Measurements from ENCODE around the gene FXR2.

FXR2 gene

DNA sequence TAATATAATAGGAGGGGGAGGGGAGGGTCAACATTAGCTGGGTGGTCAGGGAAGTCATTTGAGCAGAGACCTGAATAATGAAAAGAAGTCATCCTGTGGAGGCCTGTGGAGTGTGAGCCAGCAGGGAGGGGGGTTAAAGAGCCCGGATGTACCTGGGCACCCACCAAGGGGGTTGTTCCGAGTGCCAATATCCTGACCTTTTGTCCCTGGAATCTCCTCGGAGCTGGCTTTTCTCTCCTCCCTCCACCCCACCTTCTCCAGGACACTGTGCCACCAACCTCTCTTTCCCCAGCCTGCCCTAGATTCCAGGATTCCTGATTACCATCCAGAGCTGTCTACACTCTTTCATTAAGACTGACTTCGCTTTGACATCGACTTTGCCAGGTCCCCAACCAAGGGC lies 21.5 kb upstream of the FXR2 start:
- H3K27me3 ChIP-seq (ENCODE audit: insufficient read depth, low read length): no peaks in the 10 kb centered on the region
- TF ChIP-seq, protein P1, sequence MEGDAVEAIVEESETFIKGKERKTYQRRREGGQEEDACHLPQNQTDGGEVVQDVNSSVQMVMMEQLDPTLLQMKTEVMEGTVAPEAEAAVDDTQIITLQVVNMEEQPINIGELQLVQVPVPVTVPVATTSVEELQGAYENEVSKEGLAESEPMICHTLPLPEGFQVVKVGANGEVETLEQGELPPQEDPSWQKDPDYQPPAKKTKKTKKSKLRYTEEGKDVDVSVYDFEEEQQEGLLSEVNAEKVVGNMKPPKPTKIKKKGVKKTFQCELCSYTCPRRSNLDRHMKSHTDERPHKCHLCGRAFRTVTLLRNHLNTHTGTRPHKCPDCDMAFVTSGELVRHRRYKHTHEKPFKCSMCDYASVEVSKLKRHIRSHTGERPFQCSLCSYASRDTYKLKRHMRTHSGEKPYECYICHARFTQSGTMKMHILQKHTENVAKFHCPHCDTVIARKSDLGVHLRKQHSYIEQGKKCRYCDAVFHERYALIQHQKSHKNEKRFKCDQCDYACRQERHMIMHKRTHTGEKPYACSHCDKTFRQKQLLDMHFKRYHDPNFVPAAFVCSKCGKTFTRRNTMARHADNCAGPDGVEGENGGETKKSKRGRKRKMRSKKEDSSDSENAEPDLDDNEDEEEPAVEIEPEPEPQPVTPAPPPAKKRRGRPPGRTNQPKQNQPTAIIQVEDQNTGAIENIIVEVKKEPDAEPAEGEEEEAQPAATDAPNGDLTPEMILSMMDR (IDR thresholded peaks at IDR 0.05; ENCODE audit: low read length): no peak
- no peak for TF ChIP-seq EZH2 (IDR thresholded peaks at IDR 0.05; ENCODE audit: borderline replicate concordance, low read length)
- H3K27ac ChIP-seq (ENCODE audit: low read depth, low read length, poor library complexity, severe bottlenecking): no peak overlapping the region
- H3F3A ChIP-seq (ENCODE audit: insufficient read depth, low read length): no peaks in the 10 kb centered on the region
- H3K4me2 ChIP-seq (ENCODE audit: low read length): no peak overlapping the region
- H2AFZ ChIP-seq (ENCODE audit: low read length): no peak overlapping the region
- H3K36me3 ChIP-seq (ENCODE audit: insufficient read depth, low read length): no peaks in the 10 kb centered on the region
- no peaks in the 10 kb centered on the region for H3K9me3 ChIP-seq (ENCODE audit: low read length)
- no peaks in the 10 kb centered on the region for H3K4me1 ChIP-seq (ENCODE audit: insufficient read depth, low read length, severe bottlenecking)
- H3K4me3 ChIP-seq (ENCODE audit: low read depth, low read length, poor library complexity, severe bottlenecking): no peak overlapping the region
- no peaks in the 10 kb centered on the region for H4K20me1 ChIP-seq (ENCODE audit: insufficient read depth, low read length)
- no peak overlapping the region for H3K9ac ChIP-seq (ENCODE audit: low read length)
- H3K79me2 ChIP-seq (ENCODE audit: insufficient read depth, low read length): no peaks in the 10 kb centered on the region
- H3K9me2 ChIP-seq (ENCODE audit: low read depth, low read length): no peaks in the 10 kb centered on the region

DNA sequence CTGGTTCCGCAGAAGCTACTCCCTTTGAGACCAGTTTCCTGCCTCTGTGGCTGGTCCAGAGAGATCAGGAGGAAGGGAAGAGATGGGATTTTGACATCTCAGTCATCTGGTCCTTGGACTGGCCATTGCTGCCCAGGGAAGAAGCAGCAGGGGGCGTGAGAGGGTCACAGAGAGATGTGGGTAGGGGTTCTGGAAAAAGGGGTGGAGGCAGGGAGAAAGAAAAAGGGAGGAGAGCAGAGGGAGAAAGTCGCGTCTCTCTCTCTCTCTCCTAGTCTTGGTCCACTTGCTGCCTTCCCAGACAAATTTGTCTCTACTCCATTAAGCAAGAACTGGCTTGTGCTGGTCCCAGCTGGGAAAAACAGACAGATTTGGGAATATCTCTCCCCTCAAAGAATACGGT lies 19.7 kb upstream of the FXR2 start:
- H3K27ac ChIP-seq (ENCODE audit: low read depth, low read length, poor library complexity, severe bottlenecking): no peak overlapping the region
- H3K36me3 ChIP-seq (ENCODE audit: insufficient read depth, low read length): no peaks in the 10 kb centered on the region
- no peak overlapping the region for H3K9ac ChIP-seq (ENCODE audit: low read length)
- no peak for TF ChIP-seq EZH2 (IDR thresholded peaks at IDR 0.05; ENCODE audit: borderline replicate concordance, low read length)
- TF ChIP-seq, protein P1 (IDR thresholded peaks at IDR 0.05; ENCODE audit: low read length): peak; percentile 38; the same call in 1 of the 2 replicates
- H2AFZ ChIP-seq (ENCODE audit: low read length): no peak overlapping the region
- H3K4me1 ChIP-seq (ENCODE audit: insufficient read depth, low read length, severe bottlenecking): no peaks in the 10 kb centered on the region
- no peak overlapping the region for H3K4me2 ChIP-seq (ENCODE audit: low read length)
- no peaks in the 10 kb centered on the region for H3F3A ChIP-seq (ENCODE audit: insufficient read depth, low read length)
- H4K20me1 ChIP-seq (ENCODE audit: insufficient read depth, low read length): no peaks in the 10 kb centered on the region
- no peaks in the 10 kb centered on the region for H3K79me2 ChIP-seq (ENCODE audit: insufficient read depth, low read length)
- no peaks in the 10 kb centered on the region for H3K27me3 ChIP-seq (ENCODE audit: insufficient read depth, low read length)
- H3K9me3 ChIP-seq (ENCODE audit: low read length): no peaks in the 10 kb centered on the region
- no peaks in the 10 kb centered on the region for H3K9me2 ChIP-seq (ENCODE audit: low read depth, low read length)
- no peak overlapping the region for H3K4me3 ChIP-seq (ENCODE audit: low read depth, low read length, poor library complexity, severe bottlenecking)

DNA sequence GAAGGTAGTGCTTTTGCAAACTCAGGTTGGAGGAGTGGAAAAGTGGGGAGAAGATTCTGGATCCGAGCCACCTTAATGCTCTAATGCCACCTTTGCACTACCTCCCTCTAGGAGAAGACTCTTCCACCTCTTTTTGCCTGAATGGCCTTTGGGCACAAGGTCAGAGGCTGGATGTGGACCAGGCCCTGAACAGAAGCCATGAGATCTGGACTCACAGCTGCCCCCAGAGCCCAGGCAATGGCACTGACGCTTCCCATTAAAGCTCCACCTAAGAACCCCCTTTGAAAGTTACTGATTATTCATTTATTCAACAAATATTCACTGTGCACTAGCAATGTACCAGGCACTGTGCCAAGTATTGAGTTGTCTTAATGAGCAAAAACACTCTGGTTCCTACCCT lies 18.4 kb upstream of the FXR2 start:
- Histone ChIP-seq H4K20me1 (ENCODE audit: insufficient read depth, low read length) (no peaks in the 10 kb centered on the region), H2AFZ (ENCODE audit: low read length) (no peak overlapping the region), H3K4me2 (ENCODE audit: low read length) (no peak overlapping the region), H3K9ac (ENCODE audit: low read length) (no peak overlapping the region), H3K79me2 (ENCODE audit: insufficient read depth, low read length) (no peaks in the 10 kb centered on the region), H3K36me3 (ENCODE audit: insufficient read depth, low read length) (no peaks in the 10 kb centered on the region), H3K4me1 (ENCODE audit: insufficient read depth, low read length, severe bottlenecking) (no peaks in the 10 kb centered on the region), H3F3A (ENCODE audit: insufficient read depth, low read length) (no peaks in the 10 kb centered on the region), H3K9me3 (ENCODE audit: low read length) (no peaks in the 10 kb centered on the region), H3K27ac (ENCODE audit: low read depth, low read length, poor library complexity, severe bottlenecking) (no peak overlapping the region), H3K27me3 (ENCODE audit: insufficient read depth, low read length) (no peaks in the 10 kb centered on the region), H3K4me3 (ENCODE audit: low read depth, low read length, poor library complexity, severe bottlenecking) (no peak overlapping the region), H3K9me2 (ENCODE audit: low read depth, low read length) (no peaks in the 10 kb centered on the region)
- TF ChIP-seq, protein P1 (IDR thresholded peaks at IDR 0.05; ENCODE audit: low read length): no peak
- no peak for TF ChIP-seq EZH2 (IDR thresholded peaks at IDR 0.05; ENCODE audit: borderline replicate concordance, low read length)
